Esophagus muscularis mucosa (tissue), 3 donors: Measurements from ENCODE around the gene PARP14.

Experiments used
- CTCF ChIP-seq, 3 experiments: fragments of 200-600 bp in 2 of 3; fragments of 450-650 bp in 1 of 3; sonication (generic) in 2 of 3; IDR thresholded peaks; one replicate each; pipeline ENCODE4 v1.5.1; 2017 to 2019; ENCODE audit warnings: antibody characterized with exemption in 3 of 3, mild to moderate bottlenecking in 2 of 3, moderate library complexity in 1 of 3
- POLR2A ChIP-seq: fragments of 450-650 bp; IDR thresholded peaks from one replicate; pipeline ENCODE4 v1.6.1; 2017; ENCODE audit warnings: antibody characterized with exemption, moderate library complexity, mild to moderate bottlenecking, low read depth
- POLR2AphosphoS5 ChIP-seq, 2 donors: sonication (generic); formaldehyde crosslinking; IDR thresholded peaks; one replicate each; pipeline ENCODE4 v1.6.1; 2017; ENCODE audit warnings: antibody characterized with exemption in 2 of 2

DNA sequence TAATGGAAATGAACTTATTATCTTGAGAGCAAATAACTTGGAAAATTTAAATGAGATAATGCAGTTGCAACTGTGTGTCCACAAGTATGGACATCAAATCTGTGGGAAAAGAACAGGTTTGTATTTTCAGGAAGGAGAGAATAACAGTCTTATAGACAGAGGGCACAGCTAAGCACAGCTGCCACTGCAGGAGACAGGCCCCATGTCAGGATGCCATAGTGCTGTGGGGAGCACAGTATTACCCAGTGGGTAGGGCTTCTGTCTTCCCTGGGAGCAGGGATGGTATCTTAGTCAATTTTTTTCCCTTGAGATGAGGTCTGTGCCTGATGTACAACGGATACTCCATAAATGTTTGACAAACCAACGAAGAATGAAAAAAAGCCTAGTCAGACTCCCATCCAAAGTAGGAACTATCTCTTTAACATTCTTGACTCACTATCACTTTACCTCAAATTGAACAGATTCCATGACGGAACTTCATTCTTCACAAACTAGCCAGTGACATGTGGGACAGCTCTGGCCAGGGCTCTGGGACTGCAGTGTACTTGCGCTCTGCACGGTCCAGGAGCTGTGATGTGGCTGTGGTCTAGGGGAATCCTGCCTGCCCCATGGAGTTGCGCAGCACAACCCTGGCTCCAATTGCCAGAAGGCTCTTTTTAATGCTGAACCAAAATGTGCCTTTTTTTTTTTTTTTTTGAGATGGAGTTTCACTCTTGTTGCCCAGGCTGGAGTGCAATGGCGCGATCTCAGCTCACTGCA lies 48.3 kb downstream of the PARP14 start:
- TF ChIP-seq CTCF (IDR thresholded peaks at IDR 0.05): no peak
- no peak for TF ChIP-seq POLR2AphosphoS5 (IDR thresholded peaks at IDR 0.05)
- TF ChIP-seq POLR2A: no peak
